Natural killer cell (primary cell): ENCODE data around the gene COL4A3. TPM values are rescaled to one million over a fixed set of nuclear protein-coding genes. Genes with fewer than 3 reads are reported as not detected.

Experiments used
- ATAC-seq, 3 donors: fragments of 150-1000 bp in 2 of 3; fragments of 200-7000 bp in 1 of 3; cut with Tn5 transposase; 1 replicate in 1 of 3; 2 replicates in 2 of 3; pipeline ENCODE4 v1.10.0; 2021; ENCODE audit warnings: mild to moderate bottlenecking in 2 of 3, moderate library complexity in 2 of 3
- DNase-seq, 2 donors: peaks; one replicate each; pipeline versions ENCODE4 v3.0.0 to v3.0.0-alpha.2; 2013 to 2021; ENCODE audit warnings: mixed read lengths in 1 of 2
- H3K27ac ChIP-seq: one replicate; pipeline ENCODE4 v1.5.1; 2013; ENCODE audit warnings: mild to moderate bottlenecking, low read length
- H3K27me3 ChIP-seq: one replicate; pipeline ENCODE4 v1.6.1; 2013; ENCODE audit warnings: low read length; ENCODE audit not compliant: control insufficient read depth, insufficient read depth
- H3K36me3 ChIP-seq: one replicate; pipeline ENCODE4 v1.6.1; 2013; ENCODE audit warnings: low read length; ENCODE audit not compliant: control insufficient read depth, insufficient read depth
- H3K4me1 ChIP-seq: one replicate; pipeline ENCODE4 v1.6.1; 2013; ENCODE audit warnings: low read length; ENCODE audit not compliant: control insufficient read depth, insufficient read depth
- H3K4me3 ChIP-seq: one replicate; pipeline ENCODE4 v1.5.1; 2013; ENCODE audit warnings: low read length
- H3K9me3 ChIP-seq: one replicate; pipeline ENCODE4 v1.6.1; 2013; ENCODE audit warnings: low read length; ENCODE audit not compliant: control insufficient read depth, insufficient read depth
- H3K27ac Mint-ChIP-seq, 2 donors: one replicate each; pipeline ENCODE4 v1.8.0; 2022; ENCODE audit warnings: mild to moderate bottlenecking in 2 of 2, mixed read lengths in 2 of 2, moderate library complexity in 1 of 2
- H3K27me3 Mint-ChIP-seq, 2 donors: one replicate each; pipeline ENCODE4 v1.8.0; 2022; ENCODE audit warnings: low read depth in 2 of 2, mixed read lengths in 2 of 2
- H3K36me3 Mint-ChIP-seq: one replicate; pipeline ENCODE4 v1.8.0; 2022; ENCODE audit warnings: mixed read lengths
- H3K4me1 Mint-ChIP-seq, 2 donors: one replicate each; pipeline ENCODE4 v1.8.0; 2022; ENCODE audit warnings: mixed read lengths in 2 of 2
- H3K4me3 Mint-ChIP-seq: one replicate; pipeline ENCODE4 v1.8.0; 2022; ENCODE audit warnings: mild to moderate bottlenecking, moderate library complexity, mixed read lengths
- H3K9me3 Mint-ChIP-seq, 2 donors: one replicate each; pipeline ENCODE4 v1.8.0; 2022; ENCODE audit warnings: mixed read lengths in 2 of 2
- CTCF ChIP-seq: fragments of 200-600 bp; IDR thresholded peaks from one replicate; pipeline ENCODE4 v1.8.0; 2022; ENCODE audit warnings: antibody characterized with exemption
- WGBS: methylation state at CpG from one replicate; pipeline ENCODE4 v1.1.7; 2013; ENCODE audit warnings: missing lambda C conversion rate; ENCODE audit not compliant: insufficient coverage; 5-methylcytosine and 5-hydroxymethylcytosine counted together
- intact Hi-C: fragments of 100-400 bp; cut with micrococcal nuclease; formaldehyde crosslinking; loops from one replicate; pipeline ENCODE4 v1.14.2; 2022
- total RNA-seq, 4 donors: library from RNA; stranded (reverse); fragments of 120-200 nt in 1 of 4; gene quantifications; one replicate each; pipeline versions ENCODE4 v1.2.3 to v1.2.4, GENCODE V29; 2013 to 2022

Gene COL4A3
- total RNA-seq, 3 donors from 2014 or later (not counting 1 experiment from before 2014, with no cell fraction given) = 0.45 to 1.8 (median 1.0) TPM

DNA sequence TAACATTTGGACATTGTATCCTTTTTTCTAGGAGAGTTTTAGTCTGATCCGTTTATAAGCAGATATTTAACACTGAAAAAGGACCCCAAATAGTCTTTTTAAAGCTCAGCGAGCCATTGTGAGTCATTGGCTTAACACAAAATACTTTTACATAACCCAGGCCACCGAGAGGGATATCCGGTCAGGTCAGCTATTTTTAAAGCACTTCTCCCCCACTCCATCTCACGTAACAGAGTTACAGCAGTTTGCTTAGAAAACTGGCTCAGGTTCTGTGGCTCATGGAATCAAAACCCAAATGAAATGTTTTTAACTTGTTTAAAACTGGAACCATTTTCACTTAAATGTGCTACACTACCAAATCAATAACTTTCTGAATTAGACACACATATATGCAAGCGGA lies 23.9 kb downstream of the COL4A3 start:
- Mint-ChIP-seq H3K4me3 (no peak overlapping the region), H3K27me3 (peaks cover 20 to 33% of the 10 kb centered on the region in 2 donors), H3K4me1 (no peaks in the 10 kb centered on the region), H3K9me3 (no peaks in the 10 kb centered on the region), H3K27ac (no peak overlapping the region), H3K36me3 (no peaks in the 10 kb centered on the region)
- no peak overlapping the region for H3K27ac ChIP-seq
- H3K4me1 ChIP-seq = no peaks in the 10 kb centered on the region
- no peak for ATAC-seq
- H3K4me3 ChIP-seq = no peak overlapping the region
- no peak for TF ChIP-seq CTCF
- H3K9me3 ChIP-seq = no peaks in the 10 kb centered on the region
- WGBS = 53% methylated on average over 5 of the region's 6 CpGs
- H3K27me3 ChIP-seq = no peaks in the 10 kb centered on the region
- H3K36me3 ChIP-seq = no peaks in the 10 kb centered on the region
- intact Hi-C loops = no loop called here
- DNase-seq = no peak

GRCh38 chr2:227191367-227191766 lies 26.9 kb downstream of the COL4A3 start:
- DNase-seq (no peak), ATAC-seq (no peak)
- peaks cover 15 to 23% of the 10 kb centered on the region in 2 donors for H3K27me3 Mint-ChIP-seq
- no peak overlapping the region for H3K27ac Mint-ChIP-seq
- H3K4me3 Mint-ChIP-seq = no peak overlapping the region
- Histone ChIP-seq H3K4me3 (no peak overlapping the region), H3K4me1 (no peaks in the 10 kb centered on the region), H3K27ac (no peak overlapping the region), H3K36me3 (no peaks in the 10 kb centered on the region), H3K27me3 (no peaks in the 10 kb centered on the region), H3K9me3 (no peaks in the 10 kb centered on the region)
- intact Hi-C loops = no loop called here
- no peaks in the 10 kb centered on the region for H3K9me3 Mint-ChIP-seq
- no peak for TF ChIP-seq CTCF
- no peaks in the 10 kb centered on the region for H3K36me3 Mint-ChIP-seq
- H3K4me1 Mint-ChIP-seq = no peaks in the 10 kb centered on the region
- WGBS = 75% methylated on average over 3 of the region's 3 CpGs

DNA sequence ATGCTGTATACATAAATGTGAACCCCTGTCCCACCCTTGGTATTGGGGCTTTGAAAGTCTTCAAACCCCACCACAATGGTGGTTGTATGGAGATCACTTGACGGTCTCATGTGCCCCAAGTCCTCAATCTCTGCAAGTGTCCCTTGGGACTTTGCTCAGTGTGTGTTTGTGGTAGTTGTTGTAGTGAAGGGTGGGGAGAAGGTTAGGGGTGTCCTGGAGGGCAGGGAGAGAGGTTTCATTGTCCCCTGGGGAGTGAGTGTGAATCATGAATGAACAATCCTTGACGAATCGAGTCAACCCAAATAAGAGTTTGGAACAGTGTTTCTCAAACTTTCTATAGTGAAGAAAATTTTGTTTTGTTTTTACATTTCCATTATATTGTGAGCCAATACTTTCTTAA lies 28.1 kb downstream of the COL4A3 start:
- H3K4me3 Mint-ChIP-seq = no peak overlapping the region
- H3K9me3 ChIP-seq = no peaks in the 10 kb centered on the region
- 96% methylated on average over 3 of the region's 3 CpGs for WGBS
- no peaks in the 10 kb centered on the region for H3K27me3 ChIP-seq
- no peak overlapping the region for H3K27ac ChIP-seq
- H3K27ac Mint-ChIP-seq = no peak overlapping the region
- DNase-seq (no peak), ATAC-seq (no peak)
- H3K27me3 Mint-ChIP-seq = peaks cover 11 to 21% of the 10 kb centered on the region in 2 donors
- no peak overlapping the region for H3K4me3 ChIP-seq
- intact Hi-C loops = no loop called here
- H3K36me3 Mint-ChIP-seq = no peaks in the 10 kb centered on the region
- no peaks in the 10 kb centered on the region for H3K4me1 Mint-ChIP-seq
- no peak for TF ChIP-seq CTCF
- H3K9me3 Mint-ChIP-seq = no peaks in the 10 kb centered on the region
- no peaks in the 10 kb centered on the region for H3K36me3 ChIP-seq
- H3K4me1 ChIP-seq = no peaks in the 10 kb centered on the region

- no peak overlapping the region for H3K4me3 ChIP-seq
- H3K4me1 ChIP-seq = no peaks in the 10 kb centered on the region
- 86% methylated on average over 1 of the region's 2 CpGs for WGBS
- H3K27ac ChIP-seq = no peak overlapping the region
- no peak for ATAC-seq
- no peaks in the 10 kb centered on the region for H3K9me3 ChIP-seq
- H3K36me3 ChIP-seq = no peaks in the 10 kb centered on the region
- intact Hi-C loops = no loop called here
- no peaks in the 10 kb centered on the region for H3K9me3 Mint-ChIP-seq
- H3K4me3 Mint-ChIP-seq = no peak overlapping the region
- H3K27me3 Mint-ChIP-seq = peaks cover 5 to 13% of the 10 kb centered on the region in 2 donors
- no peak overlapping the region for H3K27ac Mint-ChIP-seq
- no peaks in the 10 kb centered on the region for H3K27me3 ChIP-seq
- TF ChIP-seq CTCF = no peak
- H3K4me1 Mint-ChIP-seq = no peaks in the 10 kb centered on the region
- no peak for DNase-seq
- H3K36me3 Mint-ChIP-seq = no peaks in the 10 kb centered on the region
Observed at GRCh38 chr2:227194219-227194618, 29.8 kb downstream of the COL4A3 start.
